Tibial nerve (tissue), 3 donors: ENCODE data around the gene AFAP1.

Source experiments
- CTCF ChIP-seq, 5 experiments: fragments of 200-600 bp in 3 of 5; fragments of 450-650 bp in 2 of 5; sonication (generic) in 3 of 5; IDR thresholded peaks; one replicate each; pipeline ENCODE4 v1.5.1; 2016 to 2019; ENCODE audit warnings: antibody characterized with exemption in 5 of 5, mild to moderate bottlenecking in 3 of 5, moderate library complexity in 2 of 5
- POLR2A ChIP-seq, 2 donors: fragments of 450-650 bp; IDR thresholded peaks; one replicate each; pipeline ENCODE4 v1.6.1; 2017; ENCODE audit warnings: antibody characterized with exemption in 2 of 2, mild to moderate bottlenecking in 2 of 2, moderate library complexity in 2 of 2

DNA sequence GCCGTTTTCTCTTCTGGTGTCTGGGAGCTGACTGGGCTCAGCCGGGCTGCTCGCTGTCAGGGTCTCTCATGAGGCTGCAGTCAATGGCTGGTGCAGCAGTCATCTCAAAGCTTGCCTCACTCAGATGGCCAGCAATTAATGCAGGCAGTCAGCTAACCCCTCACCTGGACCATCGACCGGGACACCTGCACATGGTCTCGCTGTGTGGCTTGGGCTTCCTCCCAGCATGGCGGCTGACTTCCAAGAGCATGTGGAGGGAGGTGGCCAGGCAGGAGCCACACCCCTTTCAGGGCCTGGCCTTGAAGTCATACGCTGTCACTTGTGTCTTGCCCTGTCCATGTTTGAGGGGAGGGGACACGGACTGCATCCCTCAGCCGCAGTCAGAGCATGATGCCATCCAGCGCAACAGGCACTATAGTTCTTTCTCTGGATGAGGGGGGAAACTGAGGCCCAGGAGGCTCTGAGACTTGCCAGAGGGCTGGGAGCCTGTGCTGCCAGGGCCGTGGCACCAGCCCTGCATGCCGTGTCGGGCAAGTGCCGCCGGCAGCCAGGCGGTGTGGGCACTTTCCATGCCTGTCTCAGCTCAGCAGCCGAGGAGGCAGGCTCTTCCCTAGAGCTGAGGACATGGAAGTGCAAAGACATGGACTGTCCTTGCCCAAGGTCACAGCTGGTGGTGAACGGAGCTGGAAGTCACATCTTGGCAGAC, 201.8 kb downstream of the AFAP1 start:
- TF ChIP-seq CTCF (IDR thresholded peaks at IDR 0.05) (no peak), POLR2A (IDR thresholded peaks at IDR 0.05) (no peak)
